HG03432 (cell line): ENCODE data around the gene SLC4A3.

Experiments
- ATAC-seq: cut with Tn5 transposase; IDR thresholded peaks from one replicate; pipeline ENCODE4 v1.9.1; 2021; ENCODE audit warnings: mild to moderate bottlenecking, moderate library complexity; ENCODE audit not compliant: unreplicated experiment

Gene SLC4A3

DNA sequence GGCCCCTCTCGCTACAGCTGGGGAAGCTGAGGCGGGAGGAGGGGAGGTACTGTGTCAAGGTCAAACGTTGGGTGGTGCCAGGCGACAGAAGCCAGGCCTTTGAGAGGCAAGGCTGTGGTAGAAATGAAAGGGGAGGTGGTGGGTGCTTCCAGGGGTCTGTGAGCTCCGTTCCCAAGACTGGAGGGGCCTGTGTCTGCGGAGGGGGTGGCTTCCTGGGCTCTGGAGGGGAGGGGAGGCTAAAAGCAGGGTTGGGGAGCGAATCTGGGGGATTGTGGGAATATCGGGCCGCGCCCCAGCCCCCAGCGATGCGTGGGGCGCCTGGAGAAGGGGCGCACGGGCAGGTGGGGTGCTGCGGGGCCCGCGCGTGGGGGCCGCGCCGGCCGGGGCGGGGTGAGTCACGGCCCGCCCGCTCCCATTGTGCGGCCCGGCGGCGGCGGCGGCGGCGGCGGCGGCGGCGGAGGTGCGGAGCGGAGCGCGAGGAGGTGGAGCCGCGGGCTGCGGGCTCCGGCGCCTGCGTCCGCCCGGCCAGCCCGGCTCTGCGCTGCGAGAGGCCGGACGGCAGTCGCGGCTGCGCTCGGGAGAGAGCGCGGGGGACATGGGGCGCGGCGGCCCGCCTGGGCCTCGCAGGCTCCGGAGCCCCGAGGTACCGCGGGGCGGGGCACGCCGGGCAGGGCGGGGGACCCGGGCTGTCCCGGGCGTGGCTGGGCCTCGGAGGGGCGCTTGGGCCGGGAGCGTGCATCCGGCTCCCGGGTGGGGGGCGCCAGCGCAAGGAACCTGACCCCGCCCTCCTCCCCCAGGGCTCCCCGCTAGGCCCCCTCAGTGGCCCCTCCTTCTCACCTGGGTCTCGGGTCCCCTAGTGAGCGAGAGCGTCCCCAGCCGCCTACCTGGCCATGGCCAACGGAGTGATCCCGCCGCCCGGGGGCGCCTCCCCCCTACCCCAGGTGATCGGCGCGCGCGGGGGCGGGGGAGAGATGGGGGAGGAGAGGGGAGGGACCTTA, at the start of gene SLC4A3:
Gene SLC4A3, plus strand, starts transcription at position 528 of the 998 bp plus-strand sequence. Its CDS starts 363 bp downstream, at position 891.
- no peak for ATAC-seq

DNA sequence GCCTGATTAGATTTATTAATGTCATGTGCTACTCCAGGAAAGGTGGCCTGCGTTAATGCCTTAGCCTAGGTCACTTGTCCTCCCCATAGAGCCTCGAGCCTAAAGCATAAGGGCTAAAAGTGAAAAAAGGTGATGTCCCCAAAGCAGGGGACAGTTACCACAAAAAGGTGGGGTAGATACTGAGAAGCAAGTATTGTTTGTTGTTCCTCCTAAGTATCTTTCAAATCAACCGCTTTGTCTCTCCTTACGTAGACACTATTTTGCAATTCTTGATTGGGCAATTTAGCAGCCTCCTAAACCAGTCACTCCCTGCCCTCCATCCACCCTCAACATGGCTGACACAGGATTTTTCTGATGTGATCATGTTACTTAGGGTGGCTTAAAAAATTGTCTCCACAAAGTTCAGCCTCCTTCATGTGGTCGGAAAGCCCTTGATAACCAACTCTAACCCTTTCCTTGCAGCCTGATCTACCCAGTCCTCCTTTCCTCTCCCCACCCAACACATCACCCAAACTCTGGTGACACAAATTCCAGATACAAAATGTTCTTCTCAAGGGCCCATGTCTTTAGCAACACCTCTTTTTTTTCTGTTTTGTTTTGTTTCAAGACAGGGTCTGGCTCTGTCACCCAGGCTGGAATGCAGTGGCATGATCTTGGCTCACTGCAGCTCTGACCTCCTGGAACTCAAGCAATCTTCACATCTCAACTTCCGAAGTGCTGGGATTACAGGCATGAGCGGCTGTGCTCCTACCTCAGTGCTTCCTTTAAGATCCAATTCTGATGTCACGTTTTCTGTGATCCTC, 48.4 kb upstream of the SLC4A3 start:
- ATAC-seq = no peak

DNA sequence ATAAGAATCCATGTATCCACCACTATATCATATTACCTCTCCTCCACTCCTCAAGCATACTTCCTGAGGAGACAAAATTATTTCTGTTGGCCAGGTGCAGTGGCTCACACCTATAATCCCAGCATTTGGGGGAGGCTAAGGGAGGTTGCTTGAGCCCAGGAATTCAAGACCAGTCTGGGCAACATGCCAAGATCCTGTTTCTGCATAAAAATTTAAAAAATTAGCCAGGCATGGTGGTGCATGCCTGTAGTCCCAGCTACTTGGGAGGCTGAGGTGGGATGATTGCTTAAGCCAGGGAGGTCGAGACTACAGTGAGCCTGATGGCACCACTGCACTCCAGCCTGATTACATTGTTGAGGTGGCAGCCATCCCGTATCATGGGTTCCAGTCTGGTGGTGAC, 46.1 kb upstream of the SLC4A3 start:
- ATAC-seq = no peak

DNA sequence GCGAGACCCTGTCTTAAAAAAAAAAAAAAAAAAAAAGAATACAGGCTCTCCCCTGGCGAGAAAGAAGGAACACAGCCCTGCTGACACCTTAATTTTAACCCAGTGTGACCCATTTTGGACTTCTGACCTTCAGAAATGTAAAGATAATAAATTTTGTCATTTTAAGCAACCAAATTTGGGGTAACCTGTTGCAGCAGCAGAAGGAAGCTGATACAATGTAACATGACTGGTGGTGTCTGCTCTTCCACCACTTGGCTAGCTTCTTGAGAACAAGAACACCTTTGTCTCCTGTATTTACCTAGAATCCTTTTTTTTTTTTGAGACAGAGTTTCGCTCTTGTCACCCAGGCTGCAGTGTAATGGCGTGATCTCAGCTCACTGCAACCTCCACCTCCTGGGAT, 36.3 kb upstream of the SLC4A3 start:
- no peak for ATAC-seq

GRCh38 chr2:219592736-219593135, 34.7 kb upstream of the SLC4A3 start:
- ATAC-seq = no peak

GRCh38 chr2:219593154-219593553, 34.3 kb upstream of the SLC4A3 start:
- no peak for ATAC-seq

DNA sequence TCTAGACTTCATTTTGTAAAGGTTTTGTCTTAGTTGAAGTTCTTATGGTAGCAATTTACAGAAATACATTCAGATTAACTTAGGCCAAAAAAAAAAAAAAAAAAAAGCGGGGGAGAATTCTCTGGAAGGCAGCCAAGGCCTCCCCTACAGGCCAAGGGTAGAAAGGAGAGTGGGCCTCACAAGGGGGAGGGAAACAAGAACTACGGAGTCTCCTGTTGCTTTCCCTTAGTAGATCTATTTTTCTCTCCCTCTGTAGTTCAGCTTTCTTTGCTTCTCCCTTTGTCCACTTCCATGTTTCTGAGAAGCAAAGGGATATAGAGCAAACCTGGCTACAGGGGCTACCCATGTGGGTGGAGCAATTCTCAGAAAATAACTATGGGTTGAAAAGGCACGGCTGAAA, 32.2 kb upstream of the SLC4A3 start:
- no peak for ATAC-seq

DNA sequence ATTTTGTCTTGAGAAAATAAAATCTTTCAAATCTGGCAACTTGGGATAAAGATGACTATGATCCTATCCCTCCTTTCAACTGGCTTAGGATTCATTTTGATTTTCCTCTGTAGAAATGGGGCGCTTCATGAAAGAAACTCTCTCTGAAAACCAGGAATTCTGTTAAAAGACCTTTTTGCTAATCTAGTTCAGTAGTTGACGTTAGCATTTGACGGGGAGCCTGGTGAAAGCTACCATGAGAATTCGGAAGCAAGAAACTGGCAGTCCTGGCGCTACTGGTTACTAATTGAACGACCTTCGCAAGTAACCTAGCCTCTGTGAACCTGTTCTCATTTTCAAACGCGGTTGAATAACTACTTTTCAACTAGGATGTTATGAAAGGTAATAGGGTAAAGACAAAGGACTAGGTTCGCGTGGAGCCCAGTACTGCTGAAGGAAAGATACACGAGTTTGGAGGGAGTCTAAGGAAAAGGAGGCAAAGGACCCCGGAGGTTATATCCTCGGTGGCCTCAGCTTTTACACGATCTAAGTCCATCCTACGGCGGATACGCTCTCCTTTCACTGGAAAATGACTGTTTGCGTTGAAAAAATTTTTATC, 30.4 kb upstream of the SLC4A3 start:
- peak; percentile 0 for ATAC-seq

- peak; percentile 94 for ATAC-seq
These were observed 29.7 kb upstream of the SLC4A3 start, which contains the start of gene STK11IP for GRCh38 chr2:219597552-219598307. TSS of gene STK11IP (plus strand) at chr2:219597857. CDS start at chr2:219598120, 263 bp downstream.

DNA sequence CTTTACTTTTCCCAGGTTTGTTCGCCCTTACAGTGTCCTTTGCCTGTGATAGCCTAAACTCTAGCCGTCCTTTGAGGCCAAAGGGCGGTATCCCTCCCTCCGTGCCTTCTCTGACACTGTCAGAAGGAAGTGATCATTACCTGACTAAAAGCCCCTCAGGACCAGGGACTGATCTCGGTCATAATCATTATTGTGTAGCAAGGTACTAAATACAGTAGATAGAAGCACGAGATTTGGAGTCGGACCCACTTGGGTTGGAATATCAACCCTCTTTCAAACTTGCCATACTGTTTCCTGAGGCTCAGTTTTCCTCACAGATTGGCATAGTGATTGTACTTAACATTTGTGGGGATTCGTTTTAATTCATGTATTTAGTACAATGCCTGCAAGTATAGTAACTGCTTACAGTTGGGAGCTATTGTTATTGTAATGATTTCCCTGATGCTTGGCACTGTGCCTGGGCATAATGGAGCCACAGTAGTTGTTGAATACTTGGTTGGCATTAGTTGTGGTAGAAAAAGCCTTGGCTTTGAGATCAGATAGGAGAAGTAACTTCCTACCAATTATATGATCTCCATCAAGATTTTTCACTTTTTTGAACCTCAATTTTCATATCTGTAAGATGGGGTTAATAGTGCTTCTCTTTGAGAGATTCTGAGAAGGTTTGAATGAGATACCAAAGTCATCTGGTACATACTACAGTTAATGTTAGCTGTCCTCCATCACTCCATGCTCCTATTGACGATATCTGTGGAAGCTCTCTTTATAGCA, 28.9 kb upstream of the SLC4A3 start:
- ATAC-seq = no peak

DNA sequence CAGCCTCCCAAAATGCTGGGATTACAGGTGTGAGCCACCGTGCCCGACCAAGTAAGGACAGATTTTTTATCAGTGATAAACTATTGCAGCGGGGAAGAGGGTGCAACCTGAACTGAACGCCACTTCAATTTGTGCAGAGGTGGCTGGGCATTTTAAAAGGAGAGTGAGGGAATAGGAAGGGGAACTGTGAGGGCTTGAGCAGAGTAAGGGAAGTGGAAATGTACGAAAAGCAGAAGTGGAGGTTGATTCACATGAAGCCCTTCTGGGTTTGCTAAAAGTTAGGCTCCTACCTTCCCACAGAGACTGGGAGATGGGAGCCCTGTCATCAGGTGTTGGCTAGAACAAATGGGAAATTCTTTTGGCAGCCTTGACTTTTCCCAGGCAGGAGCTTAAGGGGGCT, 23.7 kb upstream of the SLC4A3 start:
- no peak for ATAC-seq

GRCh38 chr2:219605607-219605954, 21.8 kb upstream of the SLC4A3 start:
- no peak for ATAC-seq

- no peak for ATAC-seq
These were observed 19.5 kb upstream of the SLC4A3 start for GRCh38 chr2:219607931-219608330.

- no peak for ATAC-seq
These were observed 18.9 kb upstream of the SLC4A3 start for GRCh38 chr2:219608399-219608964.

DNA sequence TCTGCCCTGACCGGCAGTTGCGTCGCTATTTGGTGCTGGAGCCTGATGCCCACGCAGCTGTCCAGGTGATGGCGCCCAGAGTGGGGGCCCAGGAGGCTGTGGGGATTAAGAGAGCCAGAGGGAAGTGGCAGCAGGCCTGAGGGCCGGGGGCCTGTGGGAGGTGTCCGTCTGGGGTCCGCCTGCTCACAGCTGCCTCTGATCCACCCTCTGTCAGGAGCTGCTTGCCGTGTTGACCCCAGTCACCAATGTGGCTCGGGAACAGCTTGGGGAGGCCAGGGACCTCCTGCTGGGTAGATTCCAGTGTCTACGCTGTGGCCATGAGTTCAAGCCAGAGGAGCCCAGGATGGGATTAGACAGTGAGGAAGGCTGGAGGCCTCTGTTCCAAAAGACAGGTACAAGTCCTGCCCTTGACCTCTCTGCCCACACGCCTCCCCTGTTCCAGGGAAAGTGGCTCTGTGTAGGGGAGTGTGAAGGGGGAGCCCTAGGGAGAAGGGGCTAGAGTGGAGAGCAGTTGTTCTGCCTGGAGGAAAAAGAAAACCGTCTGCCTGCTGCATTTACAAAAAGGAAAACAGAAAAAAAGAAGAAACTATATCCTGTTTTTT, 18.2 kb upstream of the SLC4A3 start:
- ATAC-seq = no peak

GRCh38 chr2:219611306-219611705, 16.1 kb upstream of the SLC4A3 start:
- no peak for ATAC-seq

- ATAC-seq = no peak
These were observed 15.4 kb upstream of the SLC4A3 start for GRCh38 chr2:219611866-219612576.

DNA sequence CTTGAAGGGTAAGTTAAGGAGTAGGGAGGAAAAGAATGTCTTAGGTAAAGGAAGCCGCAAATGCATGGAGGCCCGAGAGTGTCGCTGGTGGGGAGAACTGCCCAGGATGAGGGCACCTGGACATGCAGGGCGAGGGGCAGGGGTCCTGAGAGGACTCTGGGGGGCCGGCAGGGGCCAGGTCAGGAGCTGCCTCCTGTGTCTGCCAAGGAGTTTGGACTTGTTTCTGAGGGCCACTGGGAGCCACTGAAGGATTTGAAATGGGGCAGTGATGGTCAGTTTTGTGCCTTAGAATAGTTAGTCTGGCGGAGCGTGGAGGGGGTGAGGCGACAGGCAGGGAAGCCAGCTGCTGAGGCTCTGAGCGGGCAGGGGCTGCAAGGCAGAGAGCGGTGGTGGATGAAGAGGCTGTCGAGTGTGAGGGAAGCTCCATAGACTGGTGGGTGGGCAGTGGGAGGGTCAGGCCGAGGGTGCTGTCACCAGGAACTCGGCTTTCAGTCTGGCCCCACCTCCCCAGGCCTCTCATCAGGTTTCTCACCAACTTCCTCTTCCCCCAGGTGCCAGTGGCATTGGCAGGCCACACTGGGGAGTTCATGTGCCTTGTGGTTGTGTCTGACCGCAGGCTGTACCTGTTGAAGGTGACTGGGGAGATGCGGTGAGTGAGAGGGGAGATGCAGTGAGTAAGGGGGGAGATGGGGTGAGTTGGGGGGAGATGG, 14.7 kb upstream of the SLC4A3 start:
- ATAC-seq = peak; percentile 63
